CD4-positive, alpha-beta memory T cell (primary cell): Measurements from ENCODE around the gene ATG12. TPM values are rescaled to one million over a fixed set of nuclear protein-coding genes. Genes with fewer than 3 reads are reported as not detected.
A peak's percentile ranks its signal among the peaks of the same experiment; 100 is the strongest.

Source experiments
- CTCF ChIA-PET: fragments of 350-600 bp; sonication (Branson Sonifier 250); formaldehyde crosslinking; loops from one replicate; lab custom pipeline; 2021; ENCODE audit warnings: inconsistent platforms; ENCODE audit not compliant: partially characterized antibody; lab: Charles Lee
- POLR2A ChIA-PET: fragments of 350-600 bp; sonication (Branson Sonifier 250); formaldehyde crosslinking; loops from one replicate; lab custom pipeline; 2021; ENCODE audit not compliant: partially characterized antibody; lab: Charles Lee
- DNase-seq, 5 donors: peaks; one replicate each; pipeline versions ENCODE4 v3.0.0 to v3.0.0-alpha.2; 2020 to 2022; ENCODE audit warnings: mixed read lengths in 1 of 5
- H3K27ac ChIP-seq: one replicate; pipeline ENCODE4 v1.7.0; 2013; ENCODE audit warnings: low read depth, low read length
- H3K27me3 ChIP-seq: 2 replicates; pipeline ENCODE4 v1.7.0; 2013; ENCODE audit warnings: mild to moderate bottlenecking, low read length, moderate library complexity; ENCODE audit not compliant: insufficient read depth
- H3K36me3 ChIP-seq: 2 replicates; pipeline ENCODE4 v1.7.0; 2013; ENCODE audit warnings: mild to moderate bottlenecking, low read length, moderate library complexity; ENCODE audit not compliant: insufficient read depth
- H3K4me1 ChIP-seq: 2 replicates; pipeline ENCODE4 v1.7.0; 2013; ENCODE audit warnings: mild to moderate bottlenecking, low read length, moderate library complexity; ENCODE audit not compliant: insufficient read depth
- H3K4me3 ChIP-seq, 2 donors: one replicate each; pipeline ENCODE4 v1.7.0; 2013; ENCODE audit warnings: low read length in 2 of 2, mild to moderate bottlenecking in 1 of 2
- H3K9me3 ChIP-seq, 2 donors: one replicate each; pipeline ENCODE4 v1.7.0; 2013; ENCODE audit warnings: low read length in 2 of 2, control low read depth in 1 of 2; ENCODE audit not compliant: control insufficient read depth in 1 of 2
- H3K27ac Mint-ChIP-seq, 7 donors: one replicate each; pipeline ENCODE4 v1.8.0; 2020 to 2021; ENCODE audit warnings: mixed read lengths in 7 of 7, mild to moderate bottlenecking in 6 of 7, inconsistent platforms in 3 of 7, moderate library complexity in 3 of 7
- H3K27me3 Mint-ChIP-seq, 2 donors: one replicate each; pipeline ENCODE4 v1.8.0; 2020 to 2021; ENCODE audit warnings: mixed read lengths in 2 of 2
- H3K36me3 Mint-ChIP-seq, 2 donors: one replicate each; pipeline ENCODE4 v1.8.0; 2020 to 2021; ENCODE audit warnings: mixed read lengths in 2 of 2, inconsistent platforms in 1 of 2, mild to moderate bottlenecking in 1 of 2
- H3K4me1 Mint-ChIP-seq, 4 donors: one replicate each; pipeline ENCODE4 v1.8.0; 2020 to 2021; ENCODE audit warnings: mixed read lengths in 4 of 4, mild to moderate bottlenecking in 1 of 4
- H3K4me3 Mint-ChIP-seq, 8 donors: one replicate each; pipeline ENCODE4 v1.8.0; 2020 to 2021; ENCODE audit warnings: mixed read lengths in 8 of 8, mild to moderate bottlenecking in 7 of 8, moderate library complexity in 6 of 8, inconsistent platforms in 3 of 8
- H3K9me3 Mint-ChIP-seq, 8 donors: one replicate each; pipeline ENCODE4 v1.8.0; 2020 to 2021; ENCODE audit warnings: mixed read lengths in 8 of 8, mild to moderate bottlenecking in 5 of 8, inconsistent platforms in 3 of 8, moderate library complexity in 1 of 8
- intact Hi-C: fragments of 100-400 bp; cut with micrococcal nuclease; formaldehyde crosslinking; loops from one replicate; pipeline ENCODE4 v1.15.1; 2023
- polyA plus RNA-seq, 2 donors: library from polyadenylated mRNA; unstranded; fragments of 300-500 nt; fragmentation: Illumina TruSeq; gene quantifications; one replicate each; pipeline ENCODE4 v1.2.3, GENCODE V29; 2021
- total RNA-seq, 2 experiments: library from RNA; stranded (reverse); gene quantifications; one replicate each; pipeline ENCODE4 v1.2.3, GENCODE V29; 2021

The ATG12 gene
- total and polyA plus RNA-seq, 4 experiments from 2014 or later, result 84.7 to 133 (median 92.2) TPM

DNA sequence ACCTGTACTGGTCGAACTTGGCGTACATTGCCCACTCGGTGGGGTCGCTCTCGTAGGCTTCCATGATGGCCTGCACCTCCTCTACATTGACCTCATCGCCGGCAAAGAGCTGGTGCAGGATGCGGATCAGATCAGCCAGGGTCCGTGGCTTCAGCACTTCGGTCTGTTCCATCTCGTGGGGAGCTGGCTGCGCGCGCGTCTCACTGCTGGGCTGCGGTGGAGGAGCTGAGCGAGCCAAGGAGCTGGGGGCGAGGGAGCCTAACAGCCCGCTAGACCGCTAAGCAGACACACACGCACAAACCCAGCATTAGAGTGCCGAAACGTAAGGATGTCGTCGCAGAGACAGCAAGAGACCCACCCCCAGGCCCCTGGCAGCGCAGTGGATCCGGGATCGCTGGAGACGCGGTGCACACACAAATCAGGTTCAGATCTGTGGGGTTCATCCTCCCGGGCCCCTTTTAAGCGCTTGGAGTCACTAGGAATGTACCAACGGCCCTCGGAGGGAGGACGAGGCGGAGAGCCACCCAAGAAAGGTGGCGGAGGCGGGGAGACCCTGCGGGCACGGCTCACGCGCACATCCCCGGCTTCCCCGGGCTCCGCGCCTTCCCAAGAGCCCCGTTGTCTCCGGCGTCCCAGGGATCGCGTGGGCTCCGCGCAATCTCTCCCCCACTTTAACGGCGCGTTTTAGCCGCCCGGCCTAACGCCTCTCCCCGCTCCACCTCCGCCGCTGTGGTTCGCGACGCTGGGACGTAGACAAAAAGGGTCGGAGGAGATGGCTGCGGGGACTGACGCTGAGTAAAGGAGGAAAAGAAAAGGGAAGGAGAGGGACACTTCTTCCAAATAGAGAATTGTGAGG is 24.9 kb downstream of the ATG12 start, which contains the start of gene CDO1:
TSS of gene CDO1 (minus strand) at position 434 of the 856 bp plus-strand sequence. CDS start at position 172, 262 bp downstream.
- intact Hi-C loops, result no loop called here
- Mint-ChIP-seq H3K4me1 (peaks cover 5 to 22% (median 9%) of the 10 kb centered on the region in 4 donors), H3K4me3 (peak within 1 kb of the TSS; percentile 59 to 79 (median 74)), H3K27ac (no peak within 1 kb of the TSS), H3K9me3 (peaks cover 0 to 2% (median under 1%) of the 10 kb centered on the region in 8 donors), H3K27me3 (peaks cover 61 to 64% of the 10 kb centered on the region in 2 donors), H3K36me3 (no peaks in the 10 kb centered on the region)
- no peaks in the 10 kb centered on the region for H3K9me3 ChIP-seq
- peak in 2 of 5 donors; percentile 5 to 14 for DNase-seq
- CTCF ChIA-PET, result no interaction called here
- peaks cover 16% of the 10 kb centered on the region for H3K4me1 ChIP-seq
- no peaks in the 10 kb centered on the region for H3K36me3 ChIP-seq
- POLR2A ChIA-PET, result no interaction called here
- peaks cover 32% of the 10 kb centered on the region for H3K27me3 ChIP-seq
- H3K27ac ChIP-seq, result no peak within 1 kb of the TSS
- peak within 1 kb of the TSS in 1 of 2 donors; percentile 30 for H3K4me3 ChIP-seq

GRCh38 chr5:115815693-115816225 is 25.6 kb downstream of the ATG12 start:
- no peak overlapping the region for H3K27ac Mint-ChIP-seq
- Histone ChIP-seq H3K4me3 (peak overlapping the region in 1 of 2 donors; percentile 30), H3K4me1 (peaks cover 16% of the 10 kb centered on the region), H3K36me3 (no peaks in the 10 kb centered on the region), H3K27ac (no peak overlapping the region), H3K9me3 (no peaks in the 10 kb centered on the region), H3K27me3 (peaks cover 32% of the 10 kb centered on the region)
- H3K27me3 Mint-ChIP-seq, result peaks cover 64 to 65% of the 10 kb centered on the region in 2 donors
- H3K4me3 Mint-ChIP-seq, result peak overlapping the region; percentile 56 to 79 (median 69)
- ChIA-PET POLR2A (no interaction called here), CTCF (no interaction called here)
- H3K4me1 Mint-ChIP-seq, result peaks cover 5 to 22% (median 9%) of the 10 kb centered on the region in 4 donors
- intact Hi-C loops, result no loop called here
- H3K9me3 Mint-ChIP-seq, result peaks cover 0 to 2% (median 0%) of the 10 kb centered on the region in 8 donors
- DNase-seq, result no peak
- no peaks in the 10 kb centered on the region for H3K36me3 Mint-ChIP-seq

GRCh38 chr5:115815006-115815692 is 26.2 kb downstream of the ATG12 start:
- CTCF ChIA-PET, result no interaction called here
- Mint-ChIP-seq H3K4me3 (peak overlapping the region; percentile 2 to 68 (median 60)), H3K27ac (no peak overlapping the region), H3K27me3 (peaks cover 60 to 61% of the 10 kb centered on the region in 2 donors), H3K36me3 (no peaks in the 10 kb centered on the region), H3K4me1 (peaks cover 5 to 22% (median 9%) of the 10 kb centered on the region in 4 donors), H3K9me3 (peaks cover 0 to 1% (median 0%) of the 10 kb centered on the region in 8 donors)
- intact Hi-C loops, result no loop called here
- Histone ChIP-seq H3K27me3 (peaks cover 32% of the 10 kb centered on the region), H3K27ac (no peak overlapping the region), H3K36me3 (no peaks in the 10 kb centered on the region), H3K9me3 (no peaks in the 10 kb centered on the region), H3K4me3 (no peak overlapping the region), H3K4me1 (peaks cover 16% of the 10 kb centered on the region)
- POLR2A ChIA-PET, result no interaction called here
- no peak for DNase-seq

DNA sequence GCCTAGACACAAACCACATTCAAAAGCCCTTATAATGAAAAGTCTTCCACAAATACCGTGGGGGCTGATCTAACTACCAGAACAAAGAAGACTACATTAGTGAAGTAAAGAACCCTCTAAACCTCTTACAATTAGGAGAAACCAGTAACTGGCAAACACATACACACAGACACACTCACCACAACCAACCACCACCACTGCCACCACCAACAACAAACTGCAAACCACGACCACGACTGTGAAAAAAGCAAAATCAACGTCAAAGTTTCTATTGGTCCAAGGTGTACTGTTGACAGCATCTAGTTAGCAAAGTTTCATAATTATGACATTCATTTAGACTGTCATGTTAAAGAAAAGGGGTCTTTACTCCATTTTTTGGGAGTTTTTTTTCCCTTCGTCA is 27.6 kb downstream of the ATG12 start:
- no peaks in the 10 kb centered on the region for H3K36me3 ChIP-seq
- POLR2A ChIA-PET, result no interaction called here
- intact Hi-C loops, result no loop called here
- Mint-ChIP-seq H3K27ac (no peak overlapping the region), H3K4me3 (no peak overlapping the region), H3K27me3 (peaks cover 52% of the 10 kb centered on the region in 2 donors), H3K36me3 (no peaks in the 10 kb centered on the region), H3K4me1 (peaks cover 5 to 22% (median 9%) of the 10 kb centered on the region in 4 donors), H3K9me3 (no peaks in the 10 kb centered on the region)
- peaks cover 32% of the 10 kb centered on the region for H3K27me3 ChIP-seq
- peaks cover 16% of the 10 kb centered on the region for H3K4me1 ChIP-seq
- DNase-seq, result no peak
- no peaks in the 10 kb centered on the region for H3K9me3 ChIP-seq
- CTCF ChIA-PET, result no interaction called here
- H3K27ac ChIP-seq, result no peak overlapping the region
- H3K4me3 ChIP-seq, result no peak overlapping the region

GRCh38 chr5:115812372-115812771 is 29.0 kb downstream of the ATG12 start:
- Histone ChIP-seq H3K4me3 (no peak overlapping the region), H3K9me3 (no peaks in the 10 kb centered on the region), H3K36me3 (no peaks in the 10 kb centered on the region), H3K27ac (no peak overlapping the region), H3K4me1 (peaks cover 16% of the 10 kb centered on the region), H3K27me3 (peaks cover 23% of the 10 kb centered on the region)
- Mint-ChIP-seq H3K4me3 (no peak overlapping the region), H3K27me3 (peaks cover 42 to 48% of the 10 kb centered on the region in 2 donors), H3K4me1 (peaks cover 5 to 24% (median 9%) of the 10 kb centered on the region in 4 donors), H3K27ac (no peak overlapping the region), H3K36me3 (no peaks in the 10 kb centered on the region), H3K9me3 (no peaks in the 10 kb centered on the region)
- CTCF ChIA-PET, result no interaction called here
- intact Hi-C loops, result no loop called here
- POLR2A ChIA-PET, result no interaction called here
- no peak for DNase-seq

- no peak overlapping the region for H3K4me3 Mint-ChIP-seq
- H3K27me3 Mint-ChIP-seq, result peaks cover 38 to 42% of the 10 kb centered on the region in 2 donors
- CTCF ChIA-PET, result no interaction called here
- H3K4me1 Mint-ChIP-seq, result peaks cover 5 to 21% (median 8%) of the 10 kb centered on the region in 4 donors
- H3K36me3 Mint-ChIP-seq, result no peaks in the 10 kb centered on the region
- no peaks in the 10 kb centered on the region for H3K9me3 ChIP-seq
- POLR2A ChIA-PET, result no interaction called here
- H3K9me3 Mint-ChIP-seq, result no peaks in the 10 kb centered on the region
- intact Hi-C loops, result no loop called here
- H3K27ac ChIP-seq, result no peak overlapping the region
- no peak for DNase-seq
- H3K36me3 ChIP-seq, result no peaks in the 10 kb centered on the region
- H3K27me3 ChIP-seq, result peaks cover 15% of the 10 kb centered on the region
- H3K4me1 ChIP-seq, result peaks cover 15% of the 10 kb centered on the region
- H3K4me3 ChIP-seq, result no peak overlapping the region
- H3K27ac Mint-ChIP-seq, result no peak overlapping the region
These were observed 30.0 kb downstream of the ATG12 start for GRCh38 chr5:115811406-115811805.

GRCh38 chr5:115810761-115811160 is 30.6 kb downstream of the ATG12 start:
- H3K27me3 ChIP-seq, result peaks cover 9% of the 10 kb centered on the region
- no peaks in the 10 kb centered on the region for H3K9me3 ChIP-seq
- peaks cover 9% of the 10 kb centered on the region for H3K4me1 ChIP-seq
- intact Hi-C loops, result no loop called here
- no peaks in the 10 kb centered on the region for H3K36me3 Mint-ChIP-seq
- peaks cover 34 to 38% of the 10 kb centered on the region in 2 donors for H3K27me3 Mint-ChIP-seq
- ChIA-PET CTCF (no interaction called here), POLR2A (no interaction called here)
- no peak overlapping the region for H3K27ac ChIP-seq
- peaks cover 3 to 16% (median 7%) of the 10 kb centered on the region in 4 donors for H3K4me1 Mint-ChIP-seq
- H3K9me3 Mint-ChIP-seq, result no peaks in the 10 kb centered on the region
- DNase-seq, result no peak
- no peaks in the 10 kb centered on the region for H3K36me3 ChIP-seq
- no peak overlapping the region for H3K4me3 ChIP-seq
- no peak overlapping the region for H3K4me3 Mint-ChIP-seq
- no peak overlapping the region for H3K27ac Mint-ChIP-seq
